Neural cell (in vitro differentiated cells): ENCODE data around the gene GRM1. TPM values are rescaled to one million over a fixed set of nuclear protein-coding genes. Genes with fewer than 3 reads are reported as not detected.

ENCODE experiments used
- H2AFZ ChIP-seq: fragments of 200-600, 300-800 bp; sonication (generic), shearing (Covaris generic); 2 replicates; pipeline ENCODE4 v1.6.0; 2014; ENCODE audit warnings: low read depth, mild to moderate bottlenecking, antibody characterized with exemption, low read length, moderate library complexity
- H3F3A ChIP-seq: fragments of 200-600 bp; shearing (Covaris generic); 2 replicates; pipeline ENCODE4 v1.6.1; 2016; ENCODE audit warnings: mild to moderate bottlenecking, moderate library complexity, mixed read lengths, antibody characterized with exemption, low read length; ENCODE audit not compliant: insufficient read depth, poor library complexity, severe bottlenecking
- H3K27ac ChIP-seq: fragments of 200-600, 300-800 bp; sonication (generic), shearing (Covaris generic); 2 replicates; pipeline ENCODE4 v1.5.1; 2014; ENCODE audit warnings: mild to moderate bottlenecking, low read length, moderate library complexity
- H3K27me3 ChIP-seq: fragments of 300-800, 200-600 bp; sonication (generic), shearing (Covaris generic); 2 replicates; pipeline ENCODE4 v1.6.0; 2014; ENCODE audit warnings: mild to moderate bottlenecking, low read depth, low read length, moderate library complexity; ENCODE audit not compliant: insufficient read depth
- H3K36me3 ChIP-seq: fragments of 300-800, 200-600 bp; sonication (generic), shearing (Covaris generic); 2 replicates; pipeline ENCODE4 v1.5.1; 2014; ENCODE audit warnings: mild to moderate bottlenecking, antibody characterized with exemption, low read length, moderate library complexity; ENCODE audit not compliant: insufficient read depth
- H3K4me2 ChIP-seq: fragments of 300-800, 200-600 bp; sonication (generic), shearing (Covaris generic); 2 replicates; pipeline ENCODE4 v1.6.0; 2014; ENCODE audit warnings: mild to moderate bottlenecking, low read length
- H3K4me3 ChIP-seq: fragments of 300-800, 200-600 bp; sonication (generic), shearing (Covaris generic); 2 replicates; pipeline ENCODE4 v1.5.1; 2014; ENCODE audit warnings: mild to moderate bottlenecking, low read length, moderate library complexity
- H3K79me2 ChIP-seq: fragments of 200-600 bp; shearing (Covaris generic); replicated peaks from 2 replicates; pipeline ENCODE4 v1.6.0; 2014; ENCODE audit warnings: mild to moderate bottlenecking, low read length, moderate library complexity; ENCODE audit not compliant: insufficient read depth
- H3K9ac ChIP-seq: fragments of 300-800, 200-600 bp; sonication (generic), shearing (Covaris generic); 2 replicates; pipeline ENCODE4 v1.6.1; 2016; ENCODE audit warnings: mild to moderate bottlenecking, low read length, mixed read lengths
- H3K9me2 ChIP-seq: fragments of 200-600 bp; shearing (Covaris generic); 2 replicates; pipeline ENCODE4 v1.6.1; 2016; ENCODE audit warnings: mild to moderate bottlenecking, low read length, mixed read lengths; ENCODE audit not compliant: insufficient read depth
- H3K9me3 ChIP-seq: fragments of 200-600, 300-800 bp; sonication (generic), shearing (Covaris generic); 2 replicates; pipeline ENCODE4 v1.6.1; 2016; ENCODE audit warnings: mild to moderate bottlenecking, mixed run types, low read length, moderate library complexity, mixed read lengths
- H4K20me1 ChIP-seq: fragments of 200-600 bp; shearing (Covaris generic); 2 replicates; pipeline ENCODE4 v1.6.1; 2016; ENCODE audit warnings: mild to moderate bottlenecking, mixed run types; ENCODE audit not compliant: insufficient read depth
- EP300 ChIP-seq: fragments of 450-650 bp; conservative IDR thresholded peaks from 2 replicates; pipeline ENCODE4 v1.6.1; 2014; ENCODE audit warnings: antibody characterized with exemption, mild to moderate bottlenecking, moderate library complexity; ENCODE audit not compliant: poor library complexity, severe bottlenecking
- EZH2 ChIP-seq: fragments of 200-600, 300-800 bp; shearing (Covaris generic), sonication (generic); IDR thresholded peaks from 2 replicates; pipeline ENCODE4 v1.6.1; 2014; ENCODE audit warnings: antibody characterized with exemption, low read length, borderline replicate concordance, mild to moderate bottlenecking; ENCODE audit not compliant: insufficient read depth, poor library complexity, severe bottlenecking
- MXI1 ChIP-seq: fragments of 450-650 bp; conservative IDR thresholded peaks from 2 replicates; pipeline ENCODE4 v1.6.1; 2014; ENCODE audit warnings: antibody characterized with exemption, mild to moderate bottlenecking; ENCODE audit not compliant: poor library complexity, severe bottlenecking
- POLR2AphosphoS5 ChIP-seq: IDR thresholded peaks from 2 replicates; pipeline ENCODE4 v1.6.1; 2012
- RAD21 ChIP-seq: fragments of 450-650 bp; conservative IDR thresholded peaks from 2 replicates; pipeline ENCODE4 v1.6.1; 2014; ENCODE audit warnings: antibody characterized with exemption, mild to moderate bottlenecking, moderate library complexity
- SMC3 ChIP-seq: fragments of 450-650 bp; conservative IDR thresholded peaks from 2 replicates; pipeline ENCODE4 v1.6.1; 2014; ENCODE audit warnings: antibody characterized with exemption, mild to moderate bottlenecking, moderate library complexity; ENCODE audit not compliant: poor library complexity
- TAF1 ChIP-seq: IDR thresholded peaks from 2 replicates; pipeline ENCODE4 v1.6.1; 2012; ENCODE audit warnings: low read depth
- polyA plus RNA-seq: library from polyadenylated mRNA; depleted of rRNA; stranded (reverse); fragments of >200 nt; gene quantifications from 2 replicates; pipeline ENCODE4 v1.2.3, GENCODE V29; 2014
- TF ChIP-seq, protein P1 (sequence below): IDR thresholded peaks from 2 replicates; pipeline ENCODE4 v1.6.1; 2012; ENCODE audit warnings: borderline replicate concordance
- TF ChIP-seq, protein P2 (sequence below): fragments of 450-650 bp; IDR thresholded peaks from 2 replicates; pipeline ENCODE4 v1.5.1; 2014; ENCODE audit warnings: antibody characterized with exemption, mild to moderate bottlenecking, moderate library complexity; ENCODE audit not compliant: poor library complexity, severe bottlenecking

The GRM1 gene
- polyA plus RNA-seq, 1 donor from 2014 or later: 2.9 TPM

DNA sequence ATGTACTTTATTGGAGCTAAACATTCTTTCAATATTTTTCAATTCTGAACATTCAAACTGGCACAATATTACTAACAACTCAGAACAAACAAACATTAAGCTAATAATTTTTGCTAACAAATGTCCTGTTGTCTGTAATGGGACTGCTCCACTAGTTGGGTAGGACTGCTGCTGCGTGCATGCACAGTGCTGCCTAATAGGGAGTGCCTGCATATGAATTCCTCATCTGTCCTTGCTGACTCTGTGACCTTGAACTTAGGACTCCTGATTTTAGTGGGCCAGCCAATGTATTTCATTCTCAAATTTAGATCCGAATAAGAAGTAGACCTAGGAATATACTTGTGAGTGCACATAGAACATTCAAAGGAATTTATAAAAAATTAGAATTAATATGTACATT lies 318.2 kb downstream of the GRM1 start:
- Histone ChIP-seq H3K36me3 (no peaks in the 10 kb centered on the region), H3K27me3 (no peaks in the 10 kb centered on the region), H3K9me3 (no peaks in the 10 kb centered on the region), H3K79me2 (no peaks in the 10 kb centered on the region), H3K4me3 (no peak overlapping the region), H3K27ac (no peak overlapping the region), H3K9me2 (no peaks in the 10 kb centered on the region), H4K20me1 (no peaks in the 10 kb centered on the region), H3K9ac (no peak overlapping the region), H3K4me2 (no peak overlapping the region), H2AFZ (no peak overlapping the region), H3F3A (no peaks in the 10 kb centered on the region)
- TF ChIP-seq SMC3: no peak
- no peak for TF ChIP-seq MXI1
- TF ChIP-seq, protein P1, sequence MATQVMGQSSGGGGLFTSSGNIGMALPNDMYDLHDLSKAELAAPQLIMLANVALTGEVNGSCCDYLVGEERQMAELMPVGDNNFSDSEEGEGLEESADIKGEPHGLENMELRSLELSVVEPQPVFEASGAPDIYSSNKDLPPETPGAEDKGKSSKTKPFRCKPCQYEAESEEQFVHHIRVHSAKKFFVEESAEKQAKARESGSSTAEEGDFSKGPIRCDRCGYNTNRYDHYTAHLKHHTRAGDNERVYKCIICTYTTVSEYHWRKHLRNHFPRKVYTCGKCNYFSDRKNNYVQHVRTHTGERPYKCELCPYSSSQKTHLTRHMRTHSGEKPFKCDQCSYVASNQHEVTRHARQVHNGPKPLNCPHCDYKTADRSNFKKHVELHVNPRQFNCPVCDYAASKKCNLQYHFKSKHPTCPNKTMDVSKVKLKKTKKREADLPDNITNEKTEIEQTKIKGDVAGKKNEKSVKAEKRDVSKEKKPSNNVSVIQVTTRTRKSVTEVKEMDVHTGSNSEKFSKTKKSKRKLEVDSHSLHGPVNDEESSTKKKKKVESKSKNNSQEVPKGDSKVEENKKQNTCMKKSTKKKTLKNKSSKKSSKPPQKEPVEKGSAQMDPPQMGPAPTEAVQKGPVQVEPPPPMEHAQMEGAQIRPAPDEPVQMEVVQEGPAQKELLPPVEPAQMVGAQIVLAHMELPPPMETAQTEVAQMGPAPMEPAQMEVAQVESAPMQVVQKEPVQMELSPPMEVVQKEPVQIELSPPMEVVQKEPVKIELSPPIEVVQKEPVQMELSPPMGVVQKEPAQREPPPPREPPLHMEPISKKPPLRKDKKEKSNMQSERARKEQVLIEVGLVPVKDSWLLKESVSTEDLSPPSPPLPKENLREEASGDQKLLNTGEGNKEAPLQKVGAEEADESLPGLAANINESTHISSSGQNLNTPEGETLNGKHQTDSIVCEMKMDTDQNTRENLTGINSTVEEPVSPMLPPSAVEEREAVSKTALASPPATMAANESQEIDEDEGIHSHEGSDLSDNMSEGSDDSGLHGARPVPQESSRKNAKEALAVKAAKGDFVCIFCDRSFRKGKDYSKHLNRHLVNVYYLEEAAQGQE: no peak
- no peak for TF ChIP-seq EZH2
- TF ChIP-seq TAF1: no peak
- no peak for TF ChIP-seq POLR2AphosphoS5
- no peak for TF ChIP-seq EP300
- TF ChIP-seq, protein P2, sequence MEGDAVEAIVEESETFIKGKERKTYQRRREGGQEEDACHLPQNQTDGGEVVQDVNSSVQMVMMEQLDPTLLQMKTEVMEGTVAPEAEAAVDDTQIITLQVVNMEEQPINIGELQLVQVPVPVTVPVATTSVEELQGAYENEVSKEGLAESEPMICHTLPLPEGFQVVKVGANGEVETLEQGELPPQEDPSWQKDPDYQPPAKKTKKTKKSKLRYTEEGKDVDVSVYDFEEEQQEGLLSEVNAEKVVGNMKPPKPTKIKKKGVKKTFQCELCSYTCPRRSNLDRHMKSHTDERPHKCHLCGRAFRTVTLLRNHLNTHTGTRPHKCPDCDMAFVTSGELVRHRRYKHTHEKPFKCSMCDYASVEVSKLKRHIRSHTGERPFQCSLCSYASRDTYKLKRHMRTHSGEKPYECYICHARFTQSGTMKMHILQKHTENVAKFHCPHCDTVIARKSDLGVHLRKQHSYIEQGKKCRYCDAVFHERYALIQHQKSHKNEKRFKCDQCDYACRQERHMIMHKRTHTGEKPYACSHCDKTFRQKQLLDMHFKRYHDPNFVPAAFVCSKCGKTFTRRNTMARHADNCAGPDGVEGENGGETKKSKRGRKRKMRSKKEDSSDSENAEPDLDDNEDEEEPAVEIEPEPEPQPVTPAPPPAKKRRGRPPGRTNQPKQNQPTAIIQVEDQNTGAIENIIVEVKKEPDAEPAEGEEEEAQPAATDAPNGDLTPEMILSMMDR: no peak
- TF ChIP-seq RAD21: no peak

DNA sequence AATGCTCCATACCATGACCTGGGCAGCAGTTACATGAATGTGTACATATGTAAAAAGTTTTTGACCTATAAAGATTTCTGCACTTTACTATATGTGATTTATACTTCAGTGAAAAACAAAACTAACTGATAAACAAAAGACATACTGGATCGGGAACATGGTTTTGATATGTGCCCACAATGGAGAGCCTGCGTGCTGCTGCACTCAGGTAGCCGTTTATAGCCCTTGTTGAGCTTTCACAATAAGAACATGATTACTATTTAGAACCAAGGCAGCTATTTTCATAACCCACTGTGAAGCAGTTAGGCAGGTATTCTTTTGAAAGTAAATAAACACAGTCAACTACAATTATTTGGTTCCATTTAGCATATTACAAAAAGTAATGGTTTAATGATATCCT lies 318.8 kb downstream of the GRM1 start:
- no peak for TF ChIP-seq RAD21
- no peak for TF ChIP-seq MXI1
- TF ChIP-seq POLR2AphosphoS5: peak; percentile 10
- H3K9ac ChIP-seq: no peak overlapping the region
- no peaks in the 10 kb centered on the region for H3K9me2 ChIP-seq
- no peaks in the 10 kb centered on the region for H4K20me1 ChIP-seq
- no peak overlapping the region for H2AFZ ChIP-seq
- H3K27ac ChIP-seq: no peak overlapping the region
- no peaks in the 10 kb centered on the region for H3F3A ChIP-seq
- no peaks in the 10 kb centered on the region for H3K27me3 ChIP-seq
- H3K9me3 ChIP-seq: no peaks in the 10 kb centered on the region
- no peaks in the 10 kb centered on the region for H3K36me3 ChIP-seq
- no peak overlapping the region for H3K4me2 ChIP-seq
- no peak overlapping the region for H3K4me3 ChIP-seq
- no peaks in the 10 kb centered on the region for H3K79me2 ChIP-seq

DNA sequence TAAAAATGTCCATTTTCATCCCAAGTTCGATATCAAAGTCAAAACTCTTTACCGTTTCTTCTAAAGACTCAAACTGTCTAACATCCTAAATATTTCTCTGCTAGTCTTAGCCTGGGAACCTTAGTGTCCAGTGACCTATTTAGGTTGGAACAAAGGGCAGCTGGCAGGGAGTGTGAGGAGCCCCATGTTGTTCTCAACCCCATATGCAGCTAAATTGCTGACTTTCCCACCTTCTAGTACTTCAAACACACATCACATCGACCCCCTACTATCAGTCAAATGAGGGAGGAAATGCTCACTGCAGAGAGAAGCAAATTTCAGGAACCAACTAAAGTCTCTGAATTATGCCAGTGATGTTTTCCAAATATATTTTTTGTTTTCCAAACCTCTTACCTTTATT lies 322.2 kb downstream of the GRM1 start:
- Histone ChIP-seq H3K4me3 (no peak overlapping the region), H2AFZ (no peak overlapping the region), H3K9ac (no peak overlapping the region), H3F3A (no peaks in the 10 kb centered on the region), H4K20me1 (no peaks in the 10 kb centered on the region), H3K36me3 (no peaks in the 10 kb centered on the region), H3K27me3 (no peaks in the 10 kb centered on the region), H3K27ac (no peak overlapping the region), H3K9me3 (no peaks in the 10 kb centered on the region), H3K79me2 (no peaks in the 10 kb centered on the region), H3K9me2 (no peaks in the 10 kb centered on the region), H3K4me2 (no peak overlapping the region)
- TF ChIP-seq EZH2 (no peak), RAD21 (no peak), SMC3 (no peak)
